GM18499 (cell line): ENCODE data around the gene CD40.

Experiments
- ATAC-seq: cut with Tn5 transposase; IDR thresholded peaks from one replicate; pipeline ENCODE4 v1.9.1; 2021; ENCODE audit warnings: moderate number of reproducible peaks; ENCODE audit not compliant: insufficient read depth, unreplicated experiment

CD40 gene

GRCh38 chr20:46169245-46170171 lies 51.4 kb downstream of the CD40 start:
- ATAC-seq: no peak

- no peak for ATAC-seq
These were observed 53.4 kb downstream of the CD40 start for GRCh38 chr20:46171476-46171875.

- ATAC-seq: no peak
These were observed 53.8 kb downstream of the CD40 start for GRCh38 chr20:46171909-46172308.

GRCh38 chr20:46172455-46172854 lies 54.3 kb downstream of the CD40 start:
- ATAC-seq: no peak

GRCh38 chr20:46172961-46173536 lies 54.9 kb downstream of the CD40 start:
- ATAC-seq: no peak

GRCh38 chr20:46173652-46174468 lies 55.7 kb downstream of the CD40 start:
- no peak for ATAC-seq

GRCh38 chr20:46174469-46175126 lies 56.5 kb downstream of the CD40 start:
- ATAC-seq: no peak

- ATAC-seq: no peak
These were observed 57.0 kb downstream of the CD40 start for GRCh38 chr20:46175127-46175494.

- ATAC-seq: no peak
These were observed 58.7 kb downstream of the CD40 start for GRCh38 chr20:46176739-46177378.

- ATAC-seq: no peak
These were observed 59.7 kb downstream of the CD40 start for GRCh38 chr20:46177768-46178167.

GRCh38 chr20:46178891-46179290 lies 60.8 kb downstream of the CD40 start:
- no peak for ATAC-seq
